ENCODE measurements around the gene TRIP11.
"Not testable (repeated sequence)": the region's sequence is repeated elsewhere in the genome, so short reads cannot be mapped to it uniquely, and the experiment has no call there.

TRIP11 gene

DNA sequence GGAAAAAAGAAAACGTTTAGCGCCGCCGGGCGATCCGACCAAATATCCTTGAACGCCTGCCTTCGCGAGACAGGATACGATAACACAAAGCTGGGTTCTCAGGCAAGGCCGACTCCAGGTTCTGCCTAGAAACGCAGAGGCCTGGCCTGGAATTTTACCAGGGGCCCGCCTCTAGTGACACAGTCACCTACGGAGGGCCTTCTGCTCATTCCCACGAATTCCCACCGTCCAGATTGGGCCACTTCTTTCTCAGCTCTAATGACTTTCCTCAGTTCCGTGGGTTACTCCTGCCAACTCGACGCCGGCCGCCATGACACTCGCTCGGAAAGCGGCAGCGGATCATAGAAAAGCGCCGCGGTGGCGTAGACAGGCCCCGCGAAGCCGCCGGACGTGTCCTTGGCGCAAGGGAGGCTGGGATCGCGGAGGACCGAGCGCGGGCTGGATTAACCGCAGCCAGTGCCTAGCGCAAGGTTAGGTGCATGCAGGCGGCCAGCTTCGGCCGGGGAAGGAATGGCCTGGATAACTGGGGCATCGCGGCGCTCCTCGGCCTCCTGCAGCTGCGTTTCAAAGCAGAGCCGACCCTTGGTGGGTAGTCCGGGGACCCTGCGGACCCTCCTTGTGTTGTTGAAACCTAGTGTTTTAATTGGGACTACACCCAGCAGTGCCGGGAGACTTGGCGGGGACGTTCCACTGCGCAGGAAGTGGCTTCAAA, at the start of gene TRIP11:
TRIP11 (minus strand) TSS at position 341 of the 712 bp plus-strand sequence. CDS start 374 bp downstream, outside the sequence.
- FAIRE-seq: peak; percentile 74

DNA sequence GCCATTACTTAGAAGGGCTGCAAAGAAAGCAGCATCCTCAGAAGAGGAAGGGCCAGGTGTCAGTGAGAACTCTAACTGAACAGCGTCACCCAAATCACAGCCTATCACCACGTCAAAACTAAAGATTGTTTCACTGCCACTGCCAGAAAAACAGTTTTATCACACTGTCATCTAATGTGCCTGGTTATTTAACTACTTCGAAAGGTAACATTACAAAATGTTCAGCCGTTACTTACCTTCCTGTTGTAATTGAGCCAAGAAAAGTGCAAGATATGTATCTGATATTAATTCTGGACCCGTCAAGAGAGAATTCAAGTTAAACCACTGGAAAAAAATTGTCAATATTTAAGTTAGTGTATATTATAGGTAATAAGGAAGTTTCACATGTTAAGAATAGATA, 48.6 kb upstream of the TRIP11 start:
- FAIRE-seq: no peak

DNA sequence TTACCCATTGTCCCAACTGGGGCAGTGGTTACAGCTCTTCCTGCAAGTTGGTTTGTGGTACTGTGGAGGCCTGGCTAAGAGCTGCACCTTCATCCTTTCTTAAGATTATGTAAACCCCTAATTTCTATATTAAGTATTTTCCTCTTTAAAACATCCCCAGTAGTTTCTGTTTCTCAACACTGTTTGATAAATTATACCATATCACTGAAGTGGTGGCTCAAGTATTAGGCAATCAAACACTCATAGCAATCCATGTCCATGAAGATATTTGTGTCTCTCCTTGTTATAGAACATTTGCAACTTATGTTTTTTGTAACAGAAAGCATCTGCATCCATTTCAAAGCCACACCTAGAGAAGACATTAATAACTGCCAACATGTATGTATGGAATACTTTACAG, 34.7 kb upstream of the TRIP11 start:
- no peak for FAIRE-seq

DNA sequence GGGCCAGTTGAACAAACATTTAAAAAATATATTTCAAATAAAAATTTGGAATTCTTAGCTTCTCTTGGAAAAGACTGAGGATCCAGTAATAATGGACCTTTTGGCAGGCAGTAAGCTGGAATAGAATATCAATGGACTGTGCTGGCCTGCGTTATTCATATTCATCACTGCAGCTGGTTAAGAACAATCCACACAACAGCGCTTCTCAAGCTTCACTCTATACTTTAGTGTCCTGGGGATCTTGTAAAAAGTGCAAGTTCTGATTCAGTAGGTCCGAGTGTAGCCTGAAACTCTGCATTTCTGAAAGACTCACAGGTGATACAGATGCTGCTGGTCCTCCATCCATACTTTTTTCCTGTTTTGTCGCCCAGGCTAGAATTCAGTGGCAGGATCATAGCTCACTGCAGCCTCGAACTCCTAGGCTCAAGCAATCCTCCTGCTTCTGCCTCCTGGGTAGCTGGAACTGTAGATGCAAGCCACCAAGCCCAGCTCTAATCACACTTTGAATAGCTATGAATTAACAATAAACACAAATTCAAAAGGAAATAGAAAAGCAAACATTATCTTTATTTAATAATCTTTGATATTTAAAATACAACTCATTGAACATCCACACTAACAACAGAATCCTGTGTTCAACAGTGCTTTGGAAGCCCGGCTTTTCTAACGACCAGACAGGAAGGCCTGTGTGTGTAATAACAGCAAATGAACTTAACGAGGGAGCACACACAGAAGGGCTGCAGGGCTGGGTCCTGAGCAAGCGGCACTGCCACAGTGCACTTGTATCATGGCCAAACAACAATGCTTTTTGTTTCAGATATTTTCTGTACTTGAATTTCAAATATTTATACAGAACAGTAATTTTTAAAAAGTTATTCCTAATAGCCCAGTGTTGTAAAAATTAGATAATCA, 18.4 kb upstream of the TRIP11 start:
- FAIRE-seq: no peak

DNA sequence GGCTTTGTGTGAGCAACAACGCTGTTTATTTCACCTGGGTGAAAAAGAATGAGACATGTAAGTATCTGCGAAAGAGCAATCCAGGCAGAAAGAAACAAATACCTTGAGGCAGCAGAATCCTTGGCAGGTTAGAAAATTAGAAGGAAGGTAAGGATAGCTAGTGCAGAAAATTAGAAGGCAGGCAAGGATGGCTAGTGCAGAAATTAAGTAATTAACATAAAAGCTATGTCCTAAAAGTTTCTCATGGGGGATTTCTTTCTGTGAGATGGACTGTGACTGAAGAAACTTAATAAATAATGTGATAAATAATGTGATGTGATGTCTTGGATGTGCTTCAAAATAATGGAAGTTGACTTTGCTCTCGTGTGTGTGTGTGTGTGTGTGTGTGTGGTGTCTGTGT, 9.9 kb upstream of the TRIP11 start:
- FAIRE-seq: no peak

DNA sequence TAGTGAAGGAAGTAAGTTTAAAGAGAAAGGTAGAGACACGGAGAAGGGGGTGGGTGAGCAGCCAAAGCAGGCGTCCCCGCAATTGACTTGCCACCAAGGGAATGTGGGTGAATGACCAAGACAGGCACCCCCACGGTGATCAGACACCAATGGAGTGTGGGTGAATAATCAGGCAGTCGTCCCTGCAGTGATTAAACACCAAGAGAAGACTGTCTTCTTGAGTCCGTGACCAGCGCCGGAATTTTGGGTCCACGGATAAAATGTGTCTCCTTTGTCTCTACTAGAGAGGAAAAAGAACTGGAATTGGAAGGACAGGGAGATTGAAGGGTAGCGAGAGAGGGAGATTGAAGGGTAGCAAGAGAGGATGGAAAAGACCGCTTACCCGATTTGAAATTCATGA, 9.4 kb upstream of the TRIP11 start:
- FAIRE-seq: not testable (repeated sequence)

DNA sequence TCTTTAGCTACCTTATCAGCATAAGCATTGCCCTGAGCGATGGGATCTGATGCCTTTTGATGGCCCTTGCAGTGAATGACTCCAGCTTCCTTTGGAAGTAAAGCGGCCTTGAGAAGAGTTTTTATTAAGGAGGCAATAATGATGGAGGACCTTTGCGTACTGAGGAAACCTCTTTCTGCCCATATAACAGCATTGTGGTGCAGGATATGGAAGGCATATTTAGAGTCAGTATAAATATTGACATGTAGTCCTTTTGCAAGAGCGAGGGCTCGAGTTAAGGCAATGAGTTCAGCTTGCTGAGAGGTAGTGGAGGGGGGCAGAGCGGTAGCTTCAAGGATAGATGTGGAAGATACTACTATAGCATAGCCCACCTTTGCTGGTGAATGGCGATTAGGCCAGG, 6.0 kb upstream of the TRIP11 start:
- FAIRE-seq: not testable (repeated sequence)

DNA sequence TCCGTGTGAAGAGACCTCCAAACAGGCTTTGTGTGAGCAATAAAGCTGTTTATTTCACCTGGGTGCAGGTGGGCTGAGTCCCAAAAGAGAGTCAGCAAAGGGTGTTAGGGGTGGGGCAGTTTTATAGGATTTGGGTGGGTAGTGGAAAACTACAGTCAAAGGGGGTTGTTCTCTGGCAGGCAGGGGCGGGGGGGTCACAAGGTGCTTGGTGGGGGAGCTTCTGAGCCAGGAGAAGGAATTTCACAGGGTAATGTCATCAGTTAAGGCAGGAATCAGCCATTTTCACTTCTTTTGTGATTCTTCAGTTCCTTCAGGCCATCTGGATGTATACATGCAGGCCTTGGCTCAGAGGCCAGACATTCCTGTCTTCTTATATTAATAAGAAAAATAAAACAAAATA, 1.9 kb upstream of the TRIP11 start:
- not testable (repeated sequence) for FAIRE-seq

DNA sequence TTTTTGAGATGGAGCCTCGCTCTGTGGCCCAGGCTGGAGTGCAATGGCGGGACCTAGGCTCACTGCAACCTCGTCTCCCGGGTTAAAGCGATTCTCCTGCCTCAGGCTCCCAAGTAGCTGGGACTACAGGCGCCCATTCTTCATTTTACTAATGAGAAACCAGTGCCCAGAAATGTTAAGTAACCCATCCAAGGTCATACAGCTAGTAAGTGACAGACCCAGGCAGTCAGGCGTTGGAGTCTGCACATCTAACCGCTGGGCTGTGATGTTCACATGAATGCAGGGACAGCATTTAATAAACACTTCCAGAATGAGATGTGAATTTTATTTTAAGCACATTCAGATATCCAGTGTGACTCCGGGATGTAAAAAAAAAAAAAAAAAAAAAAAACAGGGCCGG, 1.3 kb upstream of the TRIP11 start:
- no peak for FAIRE-seq

DNA sequence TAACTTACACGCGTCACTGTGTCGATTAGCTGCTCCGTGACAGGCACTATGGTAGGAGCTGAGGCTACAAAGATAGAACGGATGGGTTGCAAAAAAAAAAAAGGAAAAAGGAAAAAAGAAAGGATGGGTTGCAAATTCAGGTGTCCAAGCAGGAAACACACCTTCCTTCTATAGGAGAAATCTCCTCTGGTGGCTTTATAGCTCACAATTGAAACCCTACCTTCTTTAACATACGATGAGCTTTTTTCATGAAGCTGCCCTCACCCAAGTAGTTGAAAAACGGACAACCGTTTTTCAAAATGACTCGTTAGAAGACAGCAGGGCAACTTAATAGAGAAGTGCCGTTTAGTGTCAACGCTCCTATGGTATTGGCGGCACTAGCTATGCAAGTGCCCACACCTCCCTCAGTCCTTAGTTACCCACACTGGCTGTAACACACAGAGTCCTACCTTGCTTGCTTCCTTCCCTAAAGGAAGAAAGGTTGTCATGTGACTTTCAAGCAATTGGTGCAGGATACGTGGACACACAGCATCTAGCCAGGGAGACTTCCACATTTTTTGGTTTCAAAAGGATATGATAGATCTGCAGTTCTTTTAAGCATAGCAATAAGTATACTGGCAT, 682 bp upstream of the TRIP11 start:
- FAIRE-seq: no peak

DNA sequence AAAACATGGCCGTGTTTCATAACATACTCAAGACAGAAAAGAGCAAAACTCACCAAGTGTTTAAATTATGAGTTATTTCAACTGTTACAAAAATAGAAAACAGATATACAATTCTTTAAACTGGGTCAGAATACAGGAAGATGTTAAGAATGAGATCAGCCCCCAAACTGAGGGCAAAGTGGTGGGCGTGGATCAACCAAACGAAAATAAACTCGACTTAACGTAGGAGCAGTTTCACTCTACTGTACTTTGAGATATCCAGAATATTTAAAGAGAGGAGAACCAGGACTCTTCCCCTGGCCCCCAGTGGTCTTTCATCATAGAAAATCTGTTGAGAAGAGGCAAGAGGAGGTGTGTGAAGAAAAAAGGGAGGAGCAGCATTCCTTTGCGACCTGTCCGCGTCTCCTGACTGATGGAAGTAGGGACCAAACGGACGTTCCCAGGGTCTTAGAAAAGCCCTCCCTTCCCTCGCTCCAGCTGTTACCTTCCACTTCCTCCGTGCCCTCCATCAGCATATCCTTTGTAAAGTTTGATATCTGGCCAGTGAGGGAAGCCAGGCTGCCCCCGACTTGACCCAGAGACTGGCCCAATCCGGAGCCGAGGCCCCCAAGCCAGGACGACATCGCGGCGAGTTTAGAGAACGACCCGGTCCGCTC, 668 bp downstream of the TRIP11 start:
- peak; percentile 71 for FAIRE-seq

DNA sequence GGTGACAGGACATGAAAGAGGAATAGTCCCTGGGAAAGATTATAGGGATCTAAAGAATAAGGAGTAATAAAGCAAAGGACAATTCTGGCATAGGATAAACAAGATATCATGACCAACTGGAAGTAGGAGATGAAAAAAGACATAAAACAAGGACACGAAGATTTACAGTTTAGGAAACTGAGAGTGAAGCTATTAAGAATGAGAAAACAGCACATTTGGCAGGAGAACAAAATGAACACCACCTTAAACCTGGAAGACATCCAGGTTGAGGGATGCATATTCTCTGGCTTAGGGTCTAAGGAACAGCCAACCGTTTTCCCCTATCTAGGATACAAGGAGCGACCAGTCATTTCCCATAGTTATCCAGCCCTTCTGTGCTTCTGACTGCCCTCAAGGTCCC, 1.9 kb downstream of the TRIP11 start:
- no peak for FAIRE-seq

DNA sequence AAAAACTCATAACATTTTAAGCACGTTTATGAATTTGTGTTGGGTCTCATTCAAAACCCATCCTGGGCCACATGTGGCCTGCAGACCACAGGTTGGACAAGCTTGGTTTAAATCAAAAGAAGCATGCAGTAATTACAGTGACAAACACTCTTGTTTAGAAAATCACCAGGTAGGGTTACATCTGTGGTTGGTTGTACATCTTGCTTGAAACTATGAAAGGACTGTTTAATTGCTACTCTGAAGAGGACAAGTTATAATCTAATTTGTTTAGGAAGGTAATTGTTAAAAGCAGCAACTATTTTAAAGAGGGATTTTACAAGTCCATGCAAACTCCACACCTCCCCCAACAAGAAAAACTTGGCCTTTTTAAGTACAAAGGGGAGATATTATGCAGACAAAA, 4.0 kb downstream of the TRIP11 start:
- no peak for FAIRE-seq

DNA sequence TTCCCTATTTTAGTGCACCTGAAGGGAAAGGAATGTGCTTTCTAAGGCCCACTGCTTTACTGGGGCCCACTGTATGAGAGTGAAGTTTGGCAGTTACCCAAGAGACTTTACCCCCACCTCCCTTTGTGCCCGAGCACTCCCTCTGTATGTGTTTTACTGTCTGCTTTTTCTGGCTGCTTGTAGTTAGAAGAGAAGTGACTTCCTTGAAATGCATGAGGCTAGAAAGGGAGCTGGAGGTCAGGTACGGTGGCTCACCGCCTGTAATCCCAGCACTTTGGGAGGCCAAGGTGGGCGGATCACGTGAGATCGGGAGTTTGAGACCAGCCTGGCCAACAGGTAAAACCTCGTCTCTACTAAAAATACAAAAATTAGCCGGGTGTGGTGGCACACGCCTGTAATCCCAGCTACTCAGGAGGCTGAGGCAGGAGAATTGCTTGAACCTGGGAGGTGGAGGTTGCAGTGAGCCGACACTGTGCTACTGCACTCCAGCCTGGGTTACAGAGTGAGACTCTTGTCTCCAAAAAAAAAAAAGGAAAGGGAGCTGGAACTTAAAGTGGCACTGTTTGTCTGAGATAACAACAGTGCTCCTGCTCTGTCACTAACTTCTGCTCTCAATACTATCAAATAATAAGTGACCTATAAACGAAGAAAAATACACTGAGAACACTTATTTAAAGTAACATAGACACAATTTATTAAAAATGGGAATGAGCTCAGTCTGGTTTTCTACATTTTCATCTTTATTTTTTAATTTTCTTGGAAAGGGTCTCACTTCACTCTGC, 5.8 kb downstream of the TRIP11 start:
- FAIRE-seq: no peak

DNA sequence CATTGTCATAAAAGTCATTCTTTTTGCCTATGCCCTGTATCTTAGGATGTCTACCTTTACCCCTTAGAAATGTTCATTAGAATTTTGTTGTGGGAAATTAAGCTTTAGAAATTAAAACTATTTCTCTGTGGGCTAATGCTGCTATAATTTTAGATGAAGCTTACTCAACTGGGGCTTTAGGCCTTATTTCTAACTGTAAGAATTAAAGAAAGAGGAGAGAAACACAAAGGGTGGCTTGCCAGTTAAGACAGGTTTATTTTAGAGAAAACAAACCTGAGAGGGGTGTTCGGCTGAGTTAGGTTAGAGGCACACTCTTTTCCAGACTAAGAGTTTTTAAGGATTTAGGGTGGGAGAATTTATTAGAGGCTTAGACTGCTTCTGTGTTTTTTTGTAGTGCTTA, 6.4 kb downstream of the TRIP11 start:
- FAIRE-seq: no peak

DNA sequence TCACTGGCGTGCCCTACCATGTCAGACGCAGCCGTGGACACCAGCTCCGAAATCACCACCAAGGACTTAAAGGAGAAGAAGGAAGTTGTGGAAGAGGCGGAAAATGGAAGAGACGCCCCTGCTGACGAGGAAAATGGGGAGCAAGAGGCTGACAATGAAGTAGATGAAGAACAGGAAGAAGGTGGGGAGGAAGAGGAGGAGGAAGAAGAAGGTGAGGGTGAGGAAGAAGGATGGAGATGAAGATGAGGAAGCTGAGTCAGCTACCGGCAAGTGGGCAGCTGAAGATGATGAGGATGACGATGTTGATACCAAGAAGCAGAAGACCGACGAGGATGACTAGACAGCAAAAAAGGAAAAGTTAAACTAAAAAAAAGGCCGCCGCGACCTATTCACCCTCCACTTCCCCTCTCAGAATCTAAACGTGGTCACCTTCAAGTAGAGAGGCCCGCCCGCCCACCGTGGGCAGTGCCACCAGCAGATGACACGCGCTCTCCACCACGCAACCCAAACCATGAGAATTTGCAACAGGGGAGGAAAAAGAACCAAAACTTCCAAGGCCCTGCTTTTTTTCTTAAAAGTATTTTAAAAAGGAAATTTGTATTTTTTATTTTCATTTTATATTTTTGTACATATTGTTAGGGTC, 13.2 kb downstream of the TRIP11 start:
- no peak for FAIRE-seq

DNA sequence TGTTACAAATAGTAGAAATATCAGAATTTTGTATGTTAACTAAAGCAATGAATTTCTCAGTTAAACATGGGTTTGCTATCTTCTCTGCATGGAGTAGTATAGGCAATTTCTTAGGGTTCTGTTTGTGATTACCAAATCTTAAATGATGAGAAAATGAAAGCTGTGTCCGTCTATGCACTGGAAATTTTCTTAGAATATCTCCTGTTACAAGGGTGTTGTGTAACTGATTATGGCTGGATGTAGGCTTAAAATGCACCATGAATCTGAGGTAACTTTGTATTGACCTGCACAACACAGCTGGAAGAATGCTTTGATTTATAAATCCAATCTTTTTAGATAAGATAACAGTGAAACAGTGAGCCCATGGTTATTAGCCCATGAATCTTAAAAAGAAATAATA, 17.8 kb downstream of the TRIP11 start:
- no peak for FAIRE-seq

DNA sequence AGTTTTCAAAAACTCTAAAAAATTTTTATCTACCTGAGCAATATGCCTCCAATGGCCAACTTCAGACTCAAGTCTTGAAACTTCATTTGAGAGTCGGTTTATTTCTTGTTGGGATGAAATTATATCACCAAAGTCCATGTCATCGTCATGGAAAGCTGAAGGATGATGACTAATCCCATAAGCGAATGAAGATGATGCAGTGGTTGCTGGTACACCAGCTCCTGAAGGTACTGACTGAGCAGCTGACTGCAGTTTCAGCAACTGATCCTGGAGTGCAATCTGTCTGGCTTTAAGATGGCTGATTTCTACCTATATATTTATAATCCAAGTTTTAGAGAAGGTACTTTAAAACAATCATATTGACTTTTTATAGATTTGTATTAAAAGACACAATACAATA, 18.3 kb downstream of the TRIP11 start:
- no peak for FAIRE-seq

DNA sequence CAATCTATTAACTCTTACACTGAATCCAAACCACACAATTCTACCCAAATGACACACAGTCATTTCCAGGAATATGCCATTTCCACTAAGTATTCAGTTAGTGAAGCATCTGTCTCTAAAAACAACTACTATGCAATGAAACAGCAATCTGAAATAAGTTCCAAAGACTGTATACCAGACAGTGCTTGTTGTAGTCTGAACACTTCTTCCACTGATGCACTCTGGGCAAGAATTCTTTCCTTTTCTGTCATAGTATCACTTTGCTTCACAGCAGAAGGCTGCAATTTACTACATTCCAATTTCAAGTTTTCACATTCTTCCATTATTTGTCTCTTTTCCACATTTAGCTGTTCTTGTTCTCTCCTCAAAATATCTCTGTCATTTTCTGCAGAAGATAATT, 25.8 kb downstream of the TRIP11 start:
- no peak for FAIRE-seq

DNA sequence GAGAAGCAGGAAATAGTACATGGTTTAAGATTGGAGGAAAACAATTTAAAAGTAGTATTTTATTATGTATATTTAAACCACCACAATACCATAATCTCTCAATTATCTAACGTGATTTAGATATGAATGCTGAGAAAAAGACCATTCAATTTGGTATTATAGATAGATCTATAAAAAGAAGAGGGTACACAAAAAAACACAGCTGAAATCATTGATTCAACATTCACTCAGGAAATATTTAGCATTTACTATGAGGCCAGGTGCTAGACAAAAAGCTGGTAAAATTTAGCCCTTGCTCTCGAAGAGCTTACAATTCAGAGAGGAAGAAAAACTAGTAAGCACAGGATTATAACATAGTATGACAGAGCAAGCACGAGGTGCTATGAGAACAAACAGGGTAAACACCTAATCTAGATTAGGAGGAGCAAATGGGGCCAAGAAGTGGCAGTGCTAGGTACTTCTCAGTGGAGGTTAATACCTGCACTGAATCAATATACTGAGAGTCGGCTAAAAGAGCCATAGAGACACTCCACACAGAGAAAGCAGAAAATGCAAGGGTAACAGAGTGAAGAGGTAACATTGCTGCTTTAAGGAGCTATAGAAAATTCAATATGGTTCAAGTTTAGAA, 27.6 kb downstream of the TRIP11 start:
- FAIRE-seq: no peak

DNA sequence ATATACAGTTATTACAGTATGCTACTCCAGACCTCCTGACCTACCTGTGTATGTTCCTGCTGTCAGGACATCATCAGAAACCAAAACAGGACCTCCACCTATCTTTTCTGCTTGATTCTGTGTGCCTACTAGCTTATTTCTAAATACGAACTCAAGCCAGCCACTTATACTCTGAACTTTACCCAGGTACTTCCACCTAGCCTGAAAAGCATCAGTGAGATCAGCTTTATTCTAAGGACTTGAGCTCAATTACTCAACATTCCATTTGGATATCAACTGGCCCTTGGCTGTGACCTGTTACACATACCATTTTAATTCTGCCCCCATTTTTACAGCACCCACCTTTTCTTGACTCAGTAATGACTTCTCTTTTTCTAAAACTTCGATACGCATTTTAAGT, 29.2 kb downstream of the TRIP11 start:
- FAIRE-seq: no peak

All from G401.6 (cell line).